ENCODE results near the gene KRT32.

Gene KRT32

GRCh38 chr17:41418116-41418860, 48.9 kb downstream of the KRT32 start:
- Histone ChIP-seq H3K27me3 (ENCODE audit: control insufficient read depth in 1 of 2, insufficient read depth in 2 of 2, low read length in 2 of 2) (no peaks in the 10 kb centered on the region), H3K4me3 (ENCODE audit: low read depth in 1 of 2, low read length in 2 of 2) (no peak overlapping the region), H3K9ac (ENCODE audit: low read depth in 1 of 2, low read length in 2 of 2) (no peak overlapping the region), H3K36me3 (ENCODE audit: control insufficient read depth in 1 of 2, insufficient read depth in 2 of 2, low read length in 2 of 2) (no peaks in the 10 kb centered on the region), H3K4me1 (ENCODE audit: control insufficient read depth in 1 of 2, insufficient read depth in 2 of 2, low read length in 2 of 2) (peaks cover 0 to 5% of the 10 kb centered on the region in 2 donors), H3K27ac (ENCODE audit: low read depth, low read length) (no peak overlapping the region), H3K9me3 (ENCODE audit: control insufficient read depth in 1 of 2, low read length in 2 of 2) (no peaks in the 10 kb centered on the region)

GRCh38 chr17:41417576-41418015, 49.6 kb downstream of the KRT32 start:
- H3K36me3 ChIP-seq (ENCODE audit: control insufficient read depth in 1 of 2, insufficient read depth in 2 of 2, low read length in 2 of 2) = no peaks in the 10 kb centered on the region
- peaks cover 0 to 5% of the 10 kb centered on the region in 2 donors for H3K4me1 ChIP-seq (ENCODE audit: control insufficient read depth in 1 of 2, insufficient read depth in 2 of 2, low read length in 2 of 2)
- no peaks in the 10 kb centered on the region for H3K9me3 ChIP-seq (ENCODE audit: control insufficient read depth in 1 of 2, low read length in 2 of 2)
- H3K27ac ChIP-seq (ENCODE audit: low read depth, low read length) = no peak overlapping the region
- no peaks in the 10 kb centered on the region for H3K27me3 ChIP-seq (ENCODE audit: control insufficient read depth in 1 of 2, insufficient read depth in 2 of 2, low read length in 2 of 2)
- no peak overlapping the region for H3K9ac ChIP-seq (ENCODE audit: low read depth in 1 of 2, low read length in 2 of 2)
- H3K4me3 ChIP-seq (ENCODE audit: low read depth in 1 of 2, low read length in 2 of 2) = no peak overlapping the region

GRCh38 chr17:41417127-41417526, 50.1 kb downstream of the KRT32 start:
- H3K9me3 ChIP-seq (ENCODE audit: control insufficient read depth in 1 of 2, low read length in 2 of 2) = no peaks in the 10 kb centered on the region
- H3K27ac ChIP-seq (ENCODE audit: low read depth, low read length) = no peak overlapping the region
- no peak overlapping the region for H3K4me3 ChIP-seq (ENCODE audit: low read depth in 1 of 2, low read length in 2 of 2)
- H3K4me1 ChIP-seq (ENCODE audit: control insufficient read depth in 1 of 2, insufficient read depth in 2 of 2, low read length in 2 of 2) = peaks cover 0 to 5% of the 10 kb centered on the region in 2 donors
- H3K9ac ChIP-seq (ENCODE audit: low read depth in 1 of 2, low read length in 2 of 2) = no peak overlapping the region
- H3K36me3 ChIP-seq (ENCODE audit: control insufficient read depth in 1 of 2, insufficient read depth in 2 of 2, low read length in 2 of 2) = no peaks in the 10 kb centered on the region
- no peaks in the 10 kb centered on the region for H3K27me3 ChIP-seq (ENCODE audit: control insufficient read depth in 1 of 2, insufficient read depth in 2 of 2, low read length in 2 of 2)

GRCh38 chr17:41416479-41416878, 50.7 kb downstream of the KRT32 start:
- no peaks in the 10 kb centered on the region for H3K36me3 ChIP-seq (ENCODE audit: control insufficient read depth in 1 of 2, insufficient read depth in 2 of 2, low read length in 2 of 2)
- no peak overlapping the region for H3K27ac ChIP-seq (ENCODE audit: low read depth, low read length)
- peaks cover 0 to 5% of the 10 kb centered on the region in 2 donors for H3K4me1 ChIP-seq (ENCODE audit: control insufficient read depth in 1 of 2, insufficient read depth in 2 of 2, low read length in 2 of 2)
- H3K27me3 ChIP-seq (ENCODE audit: control insufficient read depth in 1 of 2, insufficient read depth in 2 of 2, low read length in 2 of 2) = no peaks in the 10 kb centered on the region
- no peak overlapping the region for H3K9ac ChIP-seq (ENCODE audit: low read depth in 1 of 2, low read length in 2 of 2)
- no peak overlapping the region for H3K4me3 ChIP-seq (ENCODE audit: low read depth in 1 of 2, low read length in 2 of 2)
- H3K9me3 ChIP-seq (ENCODE audit: control insufficient read depth in 1 of 2, low read length in 2 of 2) = no peaks in the 10 kb centered on the region

- Histone ChIP-seq H3K27me3 (ENCODE audit: control insufficient read depth in 1 of 2, insufficient read depth in 2 of 2, low read length in 2 of 2) (no peaks in the 10 kb centered on the region), H3K4me3 (ENCODE audit: low read depth in 1 of 2, low read length in 2 of 2) (no peak overlapping the region), H3K9me3 (ENCODE audit: control insufficient read depth in 1 of 2, low read length in 2 of 2) (no peaks in the 10 kb centered on the region), H3K27ac (ENCODE audit: low read depth, low read length) (no peak overlapping the region), H3K4me1 (ENCODE audit: control insufficient read depth in 1 of 2, insufficient read depth in 2 of 2, low read length in 2 of 2) (peaks cover 0 to 5% of the 10 kb centered on the region in 2 donors), H3K36me3 (ENCODE audit: control insufficient read depth in 1 of 2, insufficient read depth in 2 of 2, low read length in 2 of 2) (no peaks in the 10 kb centered on the region), H3K9ac (ENCODE audit: low read depth in 1 of 2, low read length in 2 of 2) (no peak overlapping the region)
Observed at GRCh38 chr17:41415833-41416335, 51.3 kb downstream of the KRT32 start.

GRCh38 chr17:41415411-41415810, 51.8 kb downstream of the KRT32 start:
- no peak overlapping the region for H3K4me3 ChIP-seq (ENCODE audit: low read depth in 1 of 2, low read length in 2 of 2)

GRCh38 chr17:41413982-41414381, 53.2 kb downstream of the KRT32 start:
- no peak overlapping the region for H3K27ac ChIP-seq (ENCODE audit: low read depth, low read length)
- no peaks in the 10 kb centered on the region for H3K27me3 ChIP-seq (ENCODE audit: control insufficient read depth in 1 of 2, insufficient read depth in 2 of 2, low read length in 2 of 2)
- H3K4me3 ChIP-seq (ENCODE audit: low read depth in 1 of 2, low read length in 2 of 2) = no peak overlapping the region
- peaks cover 0 to 5% of the 10 kb centered on the region in 2 donors for H3K4me1 ChIP-seq (ENCODE audit: control insufficient read depth in 1 of 2, insufficient read depth in 2 of 2, low read length in 2 of 2)
- no peaks in the 10 kb centered on the region for H3K36me3 ChIP-seq (ENCODE audit: control insufficient read depth in 1 of 2, insufficient read depth in 2 of 2, low read length in 2 of 2)
- no peak overlapping the region for H3K9ac ChIP-seq (ENCODE audit: low read depth in 1 of 2, low read length in 2 of 2)
- H3K9me3 ChIP-seq (ENCODE audit: control insufficient read depth in 1 of 2, low read length in 2 of 2) = no peaks in the 10 kb centered on the region

More at GRCh38 chr17:41415411-41415810, 51.8 kb downstream of the KRT32 start:
- Histone ChIP-seq H3K4me1 (ENCODE audit: control insufficient read depth in 1 of 2, insufficient read depth in 2 of 2, low read length in 2 of 2) (peaks cover 0 to 5% of the 10 kb centered on the region in 2 donors), H3K9ac (ENCODE audit: low read depth in 1 of 2, low read length in 2 of 2) (no peak overlapping the region), H3K9me3 (ENCODE audit: control insufficient read depth in 1 of 2, low read length in 2 of 2) (no peaks in the 10 kb centered on the region), H3K27ac (ENCODE audit: low read depth, low read length) (no peak overlapping the region), H3K27me3 (ENCODE audit: control insufficient read depth in 1 of 2, insufficient read depth in 2 of 2, low read length in 2 of 2) (no peaks in the 10 kb centered on the region), H3K36me3 (ENCODE audit: control insufficient read depth in 1 of 2, insufficient read depth in 2 of 2, low read length in 2 of 2) (no peaks in the 10 kb centered on the region)

- no peaks in the 10 kb centered on the region for H3K9me3 ChIP-seq (ENCODE audit: control insufficient read depth in 1 of 2, low read length in 2 of 2)
- H3K36me3 ChIP-seq (ENCODE audit: control insufficient read depth in 1 of 2, insufficient read depth in 2 of 2, low read length in 2 of 2) = no peaks in the 10 kb centered on the region
- peaks cover 0 to 5% of the 10 kb centered on the region in 2 donors for H3K4me1 ChIP-seq (ENCODE audit: control insufficient read depth in 1 of 2, insufficient read depth in 2 of 2, low read length in 2 of 2)
- H3K27me3 ChIP-seq (ENCODE audit: control insufficient read depth in 1 of 2, insufficient read depth in 2 of 2, low read length in 2 of 2) = no peaks in the 10 kb centered on the region
- no peak overlapping the region for H3K27ac ChIP-seq (ENCODE audit: low read depth, low read length)
- no peak overlapping the region for H3K4me3 ChIP-seq (ENCODE audit: low read depth in 1 of 2, low read length in 2 of 2)
- no peak overlapping the region for H3K9ac ChIP-seq (ENCODE audit: low read depth in 1 of 2, low read length in 2 of 2)
Observed at GRCh38 chr17:41413353-41413957, 53.7 kb downstream of the KRT32 start.

- Histone ChIP-seq H3K36me3 (ENCODE audit: control insufficient read depth in 1 of 2, insufficient read depth in 2 of 2, low read length in 2 of 2) (no peaks in the 10 kb centered on the region), H3K27me3 (ENCODE audit: control insufficient read depth in 1 of 2, insufficient read depth in 2 of 2, low read length in 2 of 2) (no peaks in the 10 kb centered on the region), H3K4me1 (ENCODE audit: control insufficient read depth in 1 of 2, insufficient read depth in 2 of 2, low read length in 2 of 2) (no peaks in the 10 kb centered on the region), H3K27ac (ENCODE audit: low read depth, low read length) (no peak overlapping the region), H3K9ac (ENCODE audit: low read depth in 1 of 2, low read length in 2 of 2) (no peak overlapping the region), H3K4me3 (ENCODE audit: low read depth in 1 of 2, low read length in 2 of 2) (no peak overlapping the region), H3K9me3 (ENCODE audit: control insufficient read depth in 1 of 2, low read length in 2 of 2) (no peaks in the 10 kb centered on the region)
Observed at GRCh38 chr17:41411072-41411840, 55.9 kb downstream of the KRT32 start.

Data from duodenal mucosa (tissue), 2 donors.